ENCODE measurements around the gene ECT2.

The ECT2 gene

GRCh38 chr3:172832983-172833382 lies 82.5 kb downstream of the ECT2 start:
- Histone ChIP-seq H3K27me3 (no peaks in the 10 kb centered on the region), H3K4me1 (no peaks in the 10 kb centered on the region), H3K4me3 (no peak overlapping the region), H3K36me3 (no peaks in the 10 kb centered on the region), H4K20me1 (no peaks in the 10 kb centered on the region), H3K9ac (no peak overlapping the region), H3K4me2 (no peak overlapping the region), H3K27ac (no peak overlapping the region), H3K9me3 (no peaks in the 10 kb centered on the region)
- no peak for TF ChIP-seq Cebpa-rat (IDR thresholded peaks at IDR 0.05)

GRCh38 chr3:172836390-172836997 lies 86.0 kb downstream of the ECT2 start:
- H3K27ac ChIP-seq = no peak overlapping the region
- TF ChIP-seq Cebpa-rat (IDR thresholded peaks at IDR 0.05) = no peak
- no peaks in the 10 kb centered on the region for H3K9me3 ChIP-seq
- no peaks in the 10 kb centered on the region for H3K36me3 ChIP-seq
- H3K4me3 ChIP-seq = no peak overlapping the region
- no peak overlapping the region for H3K4me2 ChIP-seq
- H3K9ac ChIP-seq = no peak overlapping the region
- no peaks in the 10 kb centered on the region for H4K20me1 ChIP-seq
- no peaks in the 10 kb centered on the region for H3K4me1 ChIP-seq
- no peaks in the 10 kb centered on the region for H3K27me3 ChIP-seq

GRCh38 chr3:172839679-172840078 lies 89.2 kb downstream of the ECT2 start:
- H3K4me3 ChIP-seq = no peak overlapping the region
- no peak overlapping the region for H3K9ac ChIP-seq
- H3K27me3 ChIP-seq = no peaks in the 10 kb centered on the region
- TF ChIP-seq Cebpa-rat (IDR thresholded peaks at IDR 0.05) = no peak
- no peak overlapping the region for H3K4me2 ChIP-seq
- no peaks in the 10 kb centered on the region for H3K36me3 ChIP-seq
- no peaks in the 10 kb centered on the region for H4K20me1 ChIP-seq
- H3K9me3 ChIP-seq = no peaks in the 10 kb centered on the region
- H3K4me1 ChIP-seq = no peaks in the 10 kb centered on the region
- no peak overlapping the region for H3K27ac ChIP-seq

- Histone ChIP-seq H3K4me2 (no peak overlapping the region), H3K36me3 (no peaks in the 10 kb centered on the region), H3K4me1 (no peaks in the 10 kb centered on the region), H3K27me3 (no peaks in the 10 kb centered on the region), H4K20me1 (no peaks in the 10 kb centered on the region), H3K9ac (no peak overlapping the region), H3K27ac (no peak overlapping the region), H3K9me3 (no peaks in the 10 kb centered on the region), H3K4me3 (no peak overlapping the region)
- TF ChIP-seq Cebpa-rat (IDR thresholded peaks at IDR 0.05) = no peak
Observed at GRCh38 chr3:172840463-172840862, 89.9 kb downstream of the ECT2 start.

GRCh38 chr3:172840913-172841312 lies 90.4 kb downstream of the ECT2 start:
- H3K27ac ChIP-seq = no peak overlapping the region
- H3K27me3 ChIP-seq = no peaks in the 10 kb centered on the region
- no peak overlapping the region for H3K4me3 ChIP-seq
- H3K9ac ChIP-seq = no peak overlapping the region
- no peak for TF ChIP-seq Cebpa-rat (IDR thresholded peaks at IDR 0.05)
- H4K20me1 ChIP-seq = no peaks in the 10 kb centered on the region
- H3K9me3 ChIP-seq = no peaks in the 10 kb centered on the region
- H3K4me1 ChIP-seq = peaks cover under 1% of the 10 kb centered on the region
- no peak overlapping the region for H3K4me2 ChIP-seq
- H3K36me3 ChIP-seq = no peaks in the 10 kb centered on the region

GRCh38 chr3:172844428-172844827 lies 93.9 kb downstream of the ECT2 start:
- Histone ChIP-seq H4K20me1 (no peaks in the 10 kb centered on the region), H3K9ac (no peak overlapping the region), H3K27ac (no peak overlapping the region), H3K4me2 (no peak overlapping the region), H3K4me3 (no peak overlapping the region), H3K9me3 (no peaks in the 10 kb centered on the region), H3K27me3 (no peaks in the 10 kb centered on the region), H3K36me3 (no peaks in the 10 kb centered on the region), H3K4me1 (peaks cover 17% of the 10 kb centered on the region)
- no peak for TF ChIP-seq Cebpa-rat (IDR thresholded peaks at IDR 0.05)

- Histone ChIP-seq H4K20me1 (no peaks in the 10 kb centered on the region), H3K4me2 (peak overlapping the region; percentile 51), H3K27ac (no peak overlapping the region), H3K4me3 (no peak overlapping the region), H3K9ac (no peak overlapping the region), H3K27me3 (no peaks in the 10 kb centered on the region), H3K4me1 (peaks cover 17% of the 10 kb centered on the region), H3K9me3 (no peaks in the 10 kb centered on the region), H3K36me3 (no peaks in the 10 kb centered on the region)
- TF ChIP-seq Cebpa-rat (IDR thresholded peaks at IDR 0.05) = no peak
Observed at GRCh38 chr3:172846103-172846561, 95.6 kb downstream of the ECT2 start.

GRCh38 chr3:172846706-172847105 lies 96.2 kb downstream of the ECT2 start:
- H3K4me2 ChIP-seq = peak overlapping the region; percentile 51
- peaks cover 17% of the 10 kb centered on the region for H3K4me1 ChIP-seq
- no peak overlapping the region for H3K9ac ChIP-seq
- no peaks in the 10 kb centered on the region for H3K36me3 ChIP-seq
- H3K27ac ChIP-seq = no peak overlapping the region
- no peaks in the 10 kb centered on the region for H3K9me3 ChIP-seq
- no peak for TF ChIP-seq Cebpa-rat (IDR thresholded peaks at IDR 0.05)
- no peak overlapping the region for H3K4me3 ChIP-seq
- H4K20me1 ChIP-seq = no peaks in the 10 kb centered on the region
- H3K27me3 ChIP-seq = no peaks in the 10 kb centered on the region

- Histone ChIP-seq H3K4me2 (no peak overlapping the region), H3K9ac (no peak overlapping the region), H3K27ac (no peak overlapping the region), H3K4me1 (peaks cover 17% of the 10 kb centered on the region), H3K36me3 (no peaks in the 10 kb centered on the region), H4K20me1 (no peaks in the 10 kb centered on the region), H3K4me3 (no peak overlapping the region), H3K27me3 (no peaks in the 10 kb centered on the region), H3K9me3 (no peaks in the 10 kb centered on the region)
- TF ChIP-seq Cebpa-rat (IDR thresholded peaks at IDR 0.05) = no peak
Observed at GRCh38 chr3:172847292-172847691, 96.8 kb downstream of the ECT2 start.

- no peak overlapping the region for H3K9ac ChIP-seq
- TF ChIP-seq Cebpa-rat (IDR thresholded peaks at IDR 0.05) = no peak
- H3K27ac ChIP-seq = no peak overlapping the region
- H3K4me1 ChIP-seq = peaks cover 17% of the 10 kb centered on the region
- no peak overlapping the region for H3K4me2 ChIP-seq
- no peaks in the 10 kb centered on the region for H3K36me3 ChIP-seq
- no peaks in the 10 kb centered on the region for H4K20me1 ChIP-seq
- no peaks in the 10 kb centered on the region for H3K9me3 ChIP-seq
- H3K27me3 ChIP-seq = no peaks in the 10 kb centered on the region
- no peak overlapping the region for H3K4me3 ChIP-seq
Observed at GRCh38 chr3:172848910-172849309, 98.4 kb downstream of the ECT2 start.

- Histone ChIP-seq H4K20me1 (no peaks in the 10 kb centered on the region), H3K4me3 (no peak overlapping the region), H3K9me3 (no peaks in the 10 kb centered on the region), H3K27me3 (no peaks in the 10 kb centered on the region), H3K36me3 (no peaks in the 10 kb centered on the region), H3K4me1 (peaks cover 3% of the 10 kb centered on the region; the same call in 1 of the 2 replicates), H3K4me2 (no peak overlapping the region), H3K9ac (no peak overlapping the region), H3K27ac (no peak overlapping the region)
- TF ChIP-seq Cebpa-rat (IDR thresholded peaks at IDR 0.05) = no peak
Observed at GRCh38 chr3:172853005-172853404, 102.5 kb downstream of the ECT2 start.
